Stimulated activated CD4-positive, alpha-beta T cell treated with anti-CD3 and anti-CD28 coated beads, Interleukin-2, amount 100 ng/mL, for 24 hours (primary cell): Measurements from ENCODE around the gene GAPVD1.

Experiments
- DNase-seq, 2 donors: peaks; one replicate each; pipeline ENCODE4 v3.0.0-alpha.2; 2020

Gene GAPVD1

DNA sequence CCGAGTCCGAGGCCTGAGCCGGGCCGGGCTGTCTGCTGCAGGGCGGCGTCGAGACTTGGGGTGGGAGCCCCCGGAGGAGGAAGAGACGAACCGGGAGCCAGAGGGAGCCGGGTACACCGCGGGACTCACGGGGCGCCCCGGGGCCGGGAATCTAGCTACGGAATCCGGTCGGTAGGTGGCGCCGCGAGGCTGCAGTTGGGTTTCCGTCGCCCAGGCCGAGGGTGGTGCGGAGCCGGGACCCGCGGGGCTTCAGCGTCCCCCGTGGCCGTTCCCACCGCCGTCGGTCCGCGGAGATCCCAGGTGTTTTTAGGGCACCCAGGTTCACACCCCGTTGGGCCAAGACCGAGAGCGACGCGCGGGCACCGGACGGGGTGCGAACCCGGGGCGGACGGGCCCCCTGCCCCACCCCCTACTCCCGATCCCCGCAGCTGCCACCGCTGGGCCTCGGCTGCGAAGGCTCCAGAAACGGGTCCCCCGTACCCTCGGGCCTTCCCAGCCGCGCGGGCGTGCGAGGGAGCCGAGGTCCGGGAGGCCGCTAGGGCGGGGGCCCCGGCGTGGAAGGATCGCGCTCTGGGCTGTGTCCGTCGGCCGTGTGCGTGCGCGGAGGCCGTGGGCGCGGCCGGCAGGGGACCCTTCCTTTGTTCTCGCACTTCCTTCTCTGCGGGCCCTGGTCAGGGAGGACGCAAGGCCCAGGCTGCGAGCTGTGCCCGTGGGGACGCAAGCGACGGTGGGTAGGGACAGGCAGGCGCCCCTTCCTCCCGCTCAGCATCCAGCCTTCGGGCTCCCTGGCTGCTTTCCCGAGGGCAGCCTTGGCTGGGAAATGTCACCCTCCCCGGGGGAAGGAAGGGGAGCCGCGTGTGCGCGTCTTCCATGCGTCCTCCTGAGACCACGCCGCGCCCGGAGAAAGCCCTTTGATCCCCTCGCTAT is 146.6 kb downstream of the GAPVD1 start:
- peak; percentile 86 to 87 for DNase-seq

DNA sequence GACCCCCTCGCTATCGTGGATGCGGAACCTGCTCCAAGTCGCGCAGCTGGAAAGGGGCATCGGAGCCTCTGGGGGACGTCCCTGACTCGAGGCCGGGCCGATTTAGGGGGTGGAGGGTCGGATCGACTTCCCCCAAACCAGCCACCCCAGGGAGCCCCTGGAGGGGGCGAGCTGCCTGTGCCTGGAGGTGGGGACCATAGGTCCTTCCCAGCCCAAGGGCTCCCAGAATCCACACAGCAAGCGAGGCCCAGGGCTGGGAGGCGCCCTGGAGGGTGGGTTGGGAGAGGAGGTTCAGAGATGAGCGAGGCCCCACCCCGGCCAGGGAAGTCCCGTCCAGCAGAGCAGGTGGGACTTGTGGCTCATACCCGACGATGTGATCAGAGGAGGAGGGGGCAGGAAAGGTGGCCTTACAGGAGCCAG is 147.6 kb downstream of the GAPVD1 start:
- DNase-seq = no peak

DNA sequence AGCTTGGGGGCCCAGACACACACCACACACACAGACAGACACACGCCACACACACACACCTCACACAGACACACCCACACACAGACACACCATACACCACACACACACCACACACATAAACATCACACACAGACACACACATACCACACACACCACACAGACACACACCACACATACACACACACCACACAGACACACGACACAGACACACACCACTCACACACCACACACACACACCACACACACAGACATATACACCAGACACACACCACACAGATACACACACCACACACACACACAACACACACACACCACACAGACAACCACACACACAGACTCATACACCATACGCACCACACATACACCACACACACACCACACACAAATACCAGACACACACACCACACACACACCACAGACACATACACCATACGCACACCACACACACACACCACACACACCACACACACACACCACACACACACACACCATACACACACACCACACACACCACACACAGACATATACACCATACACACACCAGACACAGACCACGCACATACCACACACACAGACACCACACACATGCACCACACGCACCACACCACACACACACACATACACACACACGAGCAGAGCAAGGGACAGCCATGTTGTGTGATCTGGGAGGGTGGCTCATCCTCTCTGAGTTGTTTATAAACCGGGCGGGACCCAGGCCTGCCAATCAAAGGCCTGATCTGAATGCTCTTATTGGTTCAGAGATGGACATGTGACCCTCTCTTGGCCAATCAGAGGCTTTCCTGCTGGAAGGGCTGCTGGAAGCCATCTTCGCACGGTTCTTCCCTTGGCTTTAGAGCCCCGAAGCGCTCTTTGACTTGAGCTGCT is 148.3 kb downstream of the GAPVD1 start:
- peak; percentile 38 to 58 for DNase-seq

DNA sequence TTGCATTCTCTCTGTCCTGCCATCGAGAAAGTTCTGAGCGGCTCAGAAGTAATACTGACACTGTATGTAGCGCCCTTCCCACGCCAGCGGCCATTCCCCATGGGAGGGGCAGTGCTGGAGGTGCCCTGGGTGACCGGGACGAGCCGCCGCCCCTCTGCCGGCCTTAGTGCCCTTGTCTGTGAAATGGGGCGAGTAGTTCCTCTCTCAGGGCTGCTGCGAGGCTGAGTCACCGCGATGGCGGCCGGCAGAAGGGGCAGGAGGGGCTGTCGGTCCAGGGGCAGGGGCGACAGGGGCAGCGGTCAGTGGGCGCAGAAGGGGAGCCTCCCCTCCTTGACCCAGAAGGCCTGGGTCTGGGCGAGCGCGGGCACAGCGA is 148.9 kb downstream of the GAPVD1 start:
- DNase-seq = no peak

DNA sequence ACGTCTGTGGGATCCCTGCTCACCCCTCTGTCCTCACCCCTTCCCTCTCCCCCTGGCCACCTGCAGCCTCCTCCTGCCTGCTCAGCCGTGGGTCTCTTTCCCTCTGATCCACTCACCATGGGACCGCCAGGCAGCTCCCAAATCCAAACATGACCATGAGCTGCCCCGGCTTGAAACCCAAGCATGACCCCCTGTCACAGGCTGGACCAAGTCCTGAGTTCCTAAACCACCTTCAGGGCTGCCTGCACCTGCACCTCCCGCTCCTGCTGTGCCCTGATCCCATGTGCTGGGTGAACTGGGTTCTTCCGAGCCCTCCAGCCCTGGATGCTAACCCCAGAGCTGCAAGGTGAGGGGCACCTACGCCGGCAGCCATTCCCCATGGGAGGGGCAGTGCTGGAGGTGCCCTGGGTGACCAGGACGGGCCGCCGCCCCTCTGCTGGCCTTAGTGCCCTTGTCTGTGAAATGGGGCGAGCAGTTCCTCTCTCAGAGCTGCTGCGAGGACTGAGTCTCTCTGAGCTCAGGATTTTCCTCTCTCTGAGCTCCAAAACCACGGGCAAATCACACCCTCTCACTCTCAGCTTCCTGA is 149.6 kb downstream of the GAPVD1 start:
- DNase-seq = no peak

DNA sequence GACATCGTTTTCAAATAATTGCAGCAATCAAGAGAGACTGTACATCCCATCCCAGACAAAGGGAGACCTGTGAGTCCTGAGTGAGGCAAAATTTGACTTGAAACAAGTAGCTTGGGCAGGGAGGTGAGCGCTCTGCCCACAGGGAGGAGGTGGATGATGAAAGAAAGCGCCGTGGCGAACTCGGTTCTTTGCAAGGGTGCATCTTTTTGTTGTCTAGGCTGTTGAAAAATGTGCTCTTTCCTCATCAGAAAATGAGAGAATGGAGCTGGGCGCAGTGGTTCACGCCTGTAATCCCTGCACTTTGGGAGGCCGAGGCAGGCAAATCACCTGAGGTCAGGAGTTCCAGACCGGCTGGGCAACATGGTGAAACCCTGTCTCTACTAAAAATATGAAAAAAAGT is 150.5 kb downstream of the GAPVD1 start:
- DNase-seq = no peak

DNA sequence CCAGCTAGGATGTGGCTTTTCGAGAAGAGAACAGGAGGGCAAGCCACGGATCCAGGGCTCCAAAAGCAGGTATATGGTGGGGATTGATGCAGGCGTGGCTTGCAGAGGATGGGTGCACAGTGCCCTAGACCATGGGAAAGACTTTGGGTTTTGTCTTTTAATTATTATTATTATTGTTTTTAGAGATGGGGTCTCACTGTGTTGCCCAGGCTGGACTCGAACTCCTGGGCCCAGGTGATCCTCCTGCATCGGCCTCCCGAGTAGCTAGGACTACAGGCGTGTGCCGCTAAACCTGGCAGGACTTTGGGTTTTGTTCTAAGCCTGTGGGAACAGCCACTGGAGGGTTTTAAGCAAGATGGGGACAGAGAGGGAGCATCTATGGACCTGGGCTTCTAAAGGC is 152.0 kb downstream of the GAPVD1 start:
- no peak for DNase-seq

DNA sequence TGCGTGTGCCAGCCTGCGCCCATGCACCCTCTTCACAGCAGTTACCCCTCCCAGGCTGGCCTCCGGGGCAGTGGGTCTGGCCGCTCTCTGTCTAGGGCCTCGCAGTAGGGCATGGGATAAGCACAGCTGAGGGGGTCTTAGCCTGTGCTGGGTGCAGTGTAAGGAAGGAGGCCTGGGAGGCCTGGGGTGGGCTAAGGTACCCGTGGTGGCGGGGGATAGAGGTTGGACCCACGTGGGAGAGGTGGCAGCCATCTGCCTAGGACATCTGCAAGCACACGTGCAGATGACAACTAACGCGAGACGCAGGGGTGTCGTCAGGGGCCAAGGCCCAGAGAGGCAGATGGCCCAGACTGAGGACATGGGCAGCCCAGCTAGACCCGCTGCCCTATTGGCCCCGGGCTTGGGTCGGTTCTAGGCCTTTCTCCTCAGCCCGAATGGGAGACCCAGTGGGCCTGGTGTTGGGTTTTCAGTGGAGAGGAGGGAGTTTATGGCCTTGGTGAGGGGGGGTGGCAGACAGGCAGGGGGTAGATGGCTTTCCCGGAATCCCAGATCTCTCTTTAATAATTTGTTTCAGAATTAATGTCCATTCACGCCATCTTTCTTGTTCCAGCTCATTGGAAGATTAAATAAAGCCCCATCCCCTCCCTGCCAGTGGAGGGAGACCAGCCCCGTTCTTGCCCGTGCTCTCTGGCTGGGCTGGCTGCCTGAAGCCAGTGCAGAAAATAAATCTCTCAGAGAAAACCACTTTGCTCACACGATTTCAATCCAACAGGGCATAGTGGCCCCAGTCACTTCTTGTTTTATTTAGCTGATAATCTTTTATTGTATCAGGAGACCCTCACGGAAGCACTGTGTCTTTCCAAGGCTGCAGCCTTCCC is 154.2 kb downstream of the GAPVD1 start:
- no peak for DNase-seq

DNA sequence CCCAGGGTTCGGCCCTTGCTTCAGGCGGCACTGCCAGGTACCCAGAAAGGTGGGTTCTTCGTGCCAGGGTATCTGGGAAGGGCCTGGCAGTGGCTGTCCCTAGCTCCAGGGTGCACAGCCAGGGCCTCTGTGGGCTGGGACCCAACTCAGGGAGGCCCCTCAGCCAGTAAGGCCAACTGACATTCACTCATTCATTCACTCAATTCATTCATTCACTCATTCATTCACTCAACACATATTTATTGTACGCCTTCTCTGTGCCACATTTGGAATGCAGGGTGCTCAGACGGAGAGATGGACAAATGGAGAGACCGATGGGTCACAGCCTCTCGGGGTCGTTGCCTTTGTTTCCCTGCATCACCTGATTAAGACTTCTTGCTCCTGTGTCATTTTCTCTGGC is 154.9 kb downstream of the GAPVD1 start:
- DNase-seq = no peak
